CD4-positive, alpha-beta T cell treated with Interleukin-4 for 1 hour (primary cell): ENCODE results near the gene ABCA13.
"Not testable (repeated sequence)": the region's sequence is repeated elsewhere in the genome, so short reads cannot be mapped to it uniquely, and the experiment has no call there.

Experiments
- DNase-seq, 2 donors: peaks; one replicate each; pipeline ENCODE4 v3.0.0-alpha.2; 2020 to 2022

ABCA13 gene, protein sequence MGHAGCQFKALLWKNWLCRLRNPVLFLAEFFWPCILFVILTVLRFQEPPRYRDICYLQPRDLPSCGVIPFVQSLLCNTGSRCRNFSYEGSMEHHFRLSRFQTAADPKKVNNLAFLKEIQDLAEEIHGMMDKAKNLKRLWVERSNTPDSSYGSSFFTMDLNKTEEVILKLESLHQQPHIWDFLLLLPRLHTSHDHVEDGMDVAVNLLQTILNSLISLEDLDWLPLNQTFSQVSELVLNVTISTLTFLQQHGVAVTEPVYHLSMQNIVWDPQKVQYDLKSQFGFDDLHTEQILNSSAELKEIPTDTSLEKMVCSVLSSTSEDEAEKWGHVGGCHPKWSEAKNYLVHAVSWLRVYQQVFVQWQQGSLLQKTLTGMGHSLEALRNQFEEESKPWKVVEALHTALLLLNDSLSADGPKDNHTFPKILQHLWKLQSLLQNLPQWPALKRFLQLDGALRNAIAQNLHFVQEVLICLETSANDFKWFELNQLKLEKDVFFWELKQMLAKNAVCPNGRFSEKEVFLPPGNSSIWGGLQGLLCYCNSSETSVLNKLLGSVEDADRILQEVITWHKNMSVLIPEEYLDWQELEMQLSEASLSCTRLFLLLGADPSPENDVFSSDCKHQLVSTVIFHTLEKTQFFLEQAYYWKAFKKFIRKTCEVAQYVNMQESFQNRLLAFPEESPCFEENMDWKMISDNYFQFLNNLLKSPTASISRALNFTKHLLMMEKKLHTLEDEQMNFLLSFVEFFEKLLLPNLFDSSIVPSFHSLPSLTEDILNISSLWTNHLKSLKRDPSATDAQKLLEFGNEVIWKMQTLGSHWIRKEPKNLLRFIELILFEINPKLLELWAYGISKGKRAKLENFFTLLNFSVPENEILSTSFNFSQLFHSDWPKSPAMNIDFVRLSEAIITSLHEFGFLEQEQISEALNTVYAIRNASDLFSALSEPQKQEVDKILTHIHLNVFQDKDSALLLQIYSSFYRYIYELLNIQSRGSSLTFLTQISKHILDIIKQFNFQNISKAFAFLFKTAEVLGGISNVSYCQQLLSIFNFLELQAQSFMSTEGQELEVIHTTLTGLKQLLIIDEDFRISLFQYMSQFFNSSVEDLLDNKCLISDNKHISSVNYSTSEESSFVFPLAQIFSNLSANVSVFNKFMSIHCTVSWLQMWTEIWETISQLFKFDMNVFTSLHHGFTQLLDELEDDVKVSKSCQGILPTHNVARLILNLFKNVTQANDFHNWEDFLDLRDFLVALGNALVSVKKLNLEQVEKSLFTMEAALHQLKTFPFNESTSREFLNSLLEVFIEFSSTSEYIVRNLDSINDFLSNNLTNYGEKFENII (N-terminal part only)

DNA sequence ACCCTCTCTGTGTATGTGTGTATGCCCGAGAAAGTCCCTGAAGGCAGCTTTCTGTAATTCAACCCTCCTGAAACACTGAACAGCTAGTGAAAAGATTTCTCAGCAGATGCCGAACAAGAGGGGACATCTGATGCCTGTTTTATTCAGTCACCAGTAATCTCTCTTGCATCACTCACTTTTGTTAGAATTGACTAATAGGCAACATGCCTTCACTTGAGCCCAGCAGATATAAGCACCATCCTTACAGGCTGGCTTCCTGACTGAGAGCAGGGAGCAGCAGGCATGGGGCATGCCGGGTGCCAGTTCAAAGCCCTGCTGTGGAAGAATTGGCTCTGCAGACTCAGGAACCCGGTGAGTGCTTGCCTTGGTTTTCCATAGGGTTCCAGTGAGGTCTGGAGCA lies at the start of gene ABCA13:
Gene ABCA13, plus strand, starts transcription at position 257 of the 400 bp plus-strand sequence. Its CDS starts 26 bp downstream, at position 283.
- DNase-seq: no peak

DNA sequence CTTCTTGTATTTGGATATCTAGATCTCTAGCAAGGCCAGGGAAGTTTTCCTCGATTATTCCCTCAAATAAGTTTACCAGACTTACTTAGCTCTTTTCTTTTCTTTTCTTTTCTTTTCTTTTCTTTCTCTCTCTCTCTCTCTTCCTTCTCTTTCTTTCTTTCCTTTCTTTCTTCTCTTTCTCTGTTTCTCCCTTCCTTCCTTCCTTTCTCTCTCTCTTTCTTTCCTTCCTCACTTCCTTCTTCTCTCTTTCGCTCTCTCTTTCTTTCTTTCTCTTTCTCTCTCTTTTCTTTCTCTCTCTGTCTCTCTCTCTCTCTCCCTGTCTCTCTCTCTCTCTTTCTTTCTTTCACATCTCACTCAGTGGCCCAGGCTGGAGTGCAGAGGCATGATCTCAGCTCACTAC lies 45.2 kb upstream of the ABCA13 start:
- DNase-seq: no peak

DNA sequence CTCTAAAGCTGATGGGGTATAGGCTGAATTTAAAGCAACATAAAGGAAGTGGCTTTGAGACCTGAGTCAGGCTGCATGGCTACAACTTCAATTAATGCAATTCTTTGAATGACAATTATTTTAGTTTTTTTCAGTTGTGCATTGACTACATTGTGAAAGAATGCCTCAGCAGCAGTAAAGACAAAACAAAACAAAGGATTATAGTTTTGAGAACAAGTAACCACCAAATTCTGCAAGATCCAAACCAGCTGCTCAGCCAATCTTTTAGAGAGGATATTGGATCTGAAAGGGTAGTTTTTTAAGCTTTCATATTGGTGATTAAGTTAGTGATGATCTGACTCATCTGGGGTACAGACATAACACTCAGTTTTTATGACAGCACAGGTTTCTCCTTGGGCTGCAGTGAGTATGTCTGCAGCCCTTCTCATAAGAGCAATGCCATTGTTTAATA lies 40.6 kb upstream of the ABCA13 start:
- DNase-seq: no peak

DNA sequence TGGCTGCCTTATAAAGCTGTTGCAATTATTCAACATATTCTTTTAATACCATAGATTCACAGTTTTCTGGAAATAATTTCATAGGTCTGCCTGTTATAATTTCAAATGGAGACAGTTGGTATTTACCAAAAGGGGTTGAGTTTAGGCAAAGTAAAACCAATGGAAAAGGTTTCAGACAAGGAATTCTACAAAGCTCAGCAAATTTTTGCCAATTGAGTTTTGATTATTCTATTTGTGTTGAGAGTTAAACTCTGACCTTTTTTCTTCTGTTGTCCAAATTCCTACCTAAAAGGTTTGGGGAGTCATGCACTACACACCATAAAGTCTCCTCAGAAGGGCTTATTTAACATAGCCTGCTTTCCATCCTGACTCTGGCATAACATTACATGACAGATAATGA lies 38.5 kb upstream of the ABCA13 start:
- DNase-seq: no peak

DNA sequence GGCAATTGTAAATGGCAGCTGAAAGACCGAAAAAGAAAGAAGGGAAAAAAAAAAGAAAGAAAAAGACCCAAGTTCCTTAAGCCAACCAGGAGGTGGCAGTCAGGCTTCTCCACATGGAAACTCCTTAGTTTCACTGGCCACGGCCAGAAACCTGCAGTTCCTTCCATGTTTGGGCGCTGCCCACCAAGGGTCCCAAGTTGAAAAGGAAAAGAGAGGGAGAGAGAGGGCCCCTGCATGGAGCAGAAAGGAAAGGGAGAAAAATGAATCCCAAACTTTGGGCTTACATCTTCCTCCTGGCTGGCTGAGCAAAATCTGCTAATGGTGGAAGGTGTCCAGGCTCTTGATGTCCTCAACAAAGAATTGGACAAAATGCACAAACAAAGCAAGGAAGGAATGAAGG lies 31.8 kb upstream of the ABCA13 start:
- no peak for DNase-seq

DNA sequence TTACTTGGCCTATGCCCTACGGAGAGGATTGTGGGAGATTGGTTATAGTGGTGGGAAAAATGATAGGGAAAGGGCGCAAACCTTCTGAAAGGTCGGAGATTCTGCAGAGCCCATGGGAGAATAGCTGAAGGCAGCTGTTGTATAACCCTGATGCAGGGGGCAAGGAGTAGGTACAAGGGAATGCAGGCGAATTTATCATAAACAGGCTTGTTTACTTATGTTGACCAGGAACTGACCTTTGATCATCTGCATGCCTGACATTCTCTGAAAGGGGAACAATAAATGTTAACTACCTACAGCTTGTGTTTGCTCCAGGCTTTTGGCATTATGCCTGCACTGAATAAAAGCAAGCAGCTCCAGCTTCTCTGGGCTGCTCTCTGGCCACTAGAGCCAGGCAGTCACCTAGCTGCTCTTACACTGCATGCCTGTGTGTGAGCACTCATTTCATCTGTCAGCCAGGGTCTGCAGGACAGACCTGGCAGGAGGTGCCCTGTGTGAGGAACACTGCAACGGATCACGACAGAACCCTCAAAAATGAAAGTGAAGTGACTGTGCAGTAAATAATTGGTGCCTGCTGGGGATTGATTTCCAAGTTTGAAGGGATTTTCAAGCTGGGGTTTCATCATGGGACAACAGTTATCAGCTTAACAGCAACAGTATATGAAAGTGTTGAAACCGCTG lies 31.1 kb upstream of the ABCA13 start:
- no peak for DNase-seq

DNA sequence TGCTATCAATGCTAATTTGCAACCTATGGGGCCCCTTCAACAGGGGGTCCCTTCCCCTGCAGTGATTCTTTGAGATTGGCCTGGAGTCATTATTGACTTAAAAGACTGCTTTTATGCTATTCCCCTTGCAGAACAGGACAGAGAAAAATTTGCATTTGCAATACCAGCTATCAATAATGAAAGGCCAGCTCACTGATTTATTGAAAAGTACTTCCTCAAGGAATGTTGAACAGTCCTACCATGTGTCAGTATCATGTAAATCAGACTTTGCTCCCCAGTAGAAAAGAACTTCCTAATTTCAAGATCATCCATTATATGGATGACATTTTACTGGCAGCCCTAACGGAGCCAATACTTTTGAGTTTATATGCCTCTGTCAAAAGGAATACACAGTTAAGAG lies 29.7 kb upstream of the ABCA13 start:
- no peak for DNase-seq

DNA sequence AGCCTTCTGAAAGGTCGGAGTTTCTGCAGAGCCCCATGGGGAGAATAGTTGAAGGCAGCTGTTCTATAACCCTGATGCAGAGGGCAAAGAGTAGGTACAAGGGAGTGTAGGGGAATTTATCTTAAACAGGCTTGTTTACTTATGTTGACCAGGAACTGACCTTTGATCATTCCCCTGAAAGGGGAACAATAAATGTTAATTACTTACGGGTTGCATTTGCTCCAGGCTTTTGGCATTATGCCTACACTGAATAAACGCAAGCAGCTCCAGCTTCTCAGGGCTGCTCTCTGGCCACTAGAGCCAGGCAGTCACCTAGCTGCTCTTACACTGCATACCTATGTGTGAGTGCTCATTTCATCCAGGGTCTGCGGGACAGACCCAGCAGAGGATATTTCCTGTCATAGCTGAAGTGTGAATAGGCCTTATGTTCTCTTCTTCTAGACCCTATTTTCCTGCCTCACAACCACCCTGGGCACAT lies 26.9 kb upstream of the ABCA13 start:
- no peak for DNase-seq

DNA sequence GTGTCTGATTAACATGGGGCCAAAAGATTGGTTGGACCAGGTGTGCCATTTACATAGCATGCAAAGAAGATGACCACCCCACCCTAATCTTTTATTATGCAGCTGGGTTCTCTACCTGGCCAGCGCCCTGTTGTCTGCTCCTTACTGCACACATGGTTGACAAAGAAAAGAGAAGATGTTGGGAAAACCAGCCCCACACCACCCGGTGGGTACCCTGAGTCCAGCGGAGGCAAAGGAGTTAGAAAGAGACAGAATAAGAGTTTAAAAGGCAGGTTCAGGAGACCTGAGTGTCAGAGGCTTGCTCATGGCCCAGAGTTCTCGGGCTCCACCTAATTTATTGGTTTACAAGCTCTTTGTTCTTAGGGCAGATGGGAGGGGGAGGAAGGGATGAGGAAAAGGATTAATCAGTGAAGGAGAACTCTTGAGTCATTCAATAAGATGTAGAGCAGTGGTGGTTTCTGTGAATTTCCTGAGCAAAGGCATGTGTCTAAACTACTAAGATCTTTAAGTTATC lies 24.1 kb upstream of the ABCA13 start:
- no peak for DNase-seq

DNA sequence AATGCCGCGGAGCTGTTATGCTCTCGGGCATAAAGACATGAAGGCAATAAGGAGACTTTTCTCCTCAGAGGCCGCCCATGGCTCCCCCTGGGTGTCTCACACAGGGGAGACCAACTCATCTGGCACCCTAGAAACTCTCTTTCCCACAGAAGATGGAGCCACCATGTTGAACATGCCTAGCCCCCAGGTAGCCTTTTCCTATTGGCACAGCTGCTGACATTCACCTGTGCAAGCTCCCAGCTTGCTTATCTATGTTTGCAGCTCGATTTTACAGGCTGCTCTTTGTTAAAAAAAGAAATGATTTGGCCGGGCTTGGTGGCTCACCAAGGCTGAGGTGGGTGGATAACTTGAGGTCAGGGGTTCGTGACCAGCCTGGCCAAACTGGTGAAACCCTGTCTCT lies 23.6 kb upstream of the ABCA13 start:
- DNase-seq: not testable (repeated sequence)

DNA sequence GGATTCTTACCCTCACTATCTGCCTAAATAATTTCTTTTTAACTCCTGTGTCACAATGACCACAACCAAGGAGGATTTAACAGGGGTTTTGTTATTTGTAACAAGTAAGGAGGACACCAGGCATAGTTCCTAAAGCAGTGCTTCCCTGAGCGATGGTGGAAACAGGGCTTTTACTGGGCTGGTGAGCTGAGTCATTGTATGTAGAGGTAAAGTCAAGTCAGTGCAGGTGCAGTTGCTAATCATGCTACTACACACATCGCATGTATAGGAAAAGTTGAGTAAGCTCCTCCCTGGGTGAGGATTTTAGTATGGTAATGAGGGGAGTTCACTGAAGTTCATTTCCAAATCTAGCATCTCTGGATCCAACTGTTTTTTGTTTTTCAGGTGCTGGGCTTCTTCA lies 22.9 kb upstream of the ABCA13 start:
- no peak for DNase-seq

DNA sequence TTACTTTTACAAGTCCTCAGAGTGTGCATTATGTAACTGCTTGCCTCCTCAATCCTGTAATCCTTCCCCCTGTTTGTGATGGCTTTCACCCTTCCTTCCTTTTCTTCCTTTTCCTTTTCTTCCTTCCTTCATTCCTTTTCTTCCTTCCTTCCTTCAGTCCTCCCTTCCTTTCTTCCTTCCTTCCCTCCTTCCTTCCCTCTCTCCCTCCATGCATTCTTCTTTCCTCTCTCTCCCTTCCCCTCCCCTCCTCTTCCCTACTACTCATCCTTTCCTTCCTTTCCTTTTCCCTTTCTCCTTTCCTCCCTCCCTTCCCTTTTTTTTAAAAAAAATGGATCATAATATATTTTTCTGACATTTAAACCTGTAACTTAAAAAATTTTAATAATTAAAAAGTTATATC lies 22.2 kb upstream of the ABCA13 start:
- DNase-seq: no peak

DNA sequence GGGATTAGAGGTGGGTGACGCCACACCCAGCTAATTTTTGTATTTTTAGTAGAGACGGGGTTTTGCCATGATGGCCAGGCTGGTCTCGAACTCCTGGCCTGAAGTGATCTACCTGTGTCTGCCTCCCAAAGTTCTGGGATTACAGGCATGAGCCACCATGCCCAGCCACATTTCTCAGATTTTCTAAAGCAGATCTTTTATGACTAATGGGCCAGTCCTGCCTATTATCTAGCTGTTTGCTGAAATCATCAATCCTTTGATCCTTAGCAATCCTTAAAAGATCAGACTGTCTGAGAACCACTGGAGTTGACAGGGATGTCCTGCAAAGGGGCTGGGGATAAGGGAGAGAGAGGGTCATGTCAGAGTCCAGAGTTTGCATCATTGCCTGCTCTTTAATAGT lies 21.2 kb upstream of the ABCA13 start:
- no peak for DNase-seq

DNA sequence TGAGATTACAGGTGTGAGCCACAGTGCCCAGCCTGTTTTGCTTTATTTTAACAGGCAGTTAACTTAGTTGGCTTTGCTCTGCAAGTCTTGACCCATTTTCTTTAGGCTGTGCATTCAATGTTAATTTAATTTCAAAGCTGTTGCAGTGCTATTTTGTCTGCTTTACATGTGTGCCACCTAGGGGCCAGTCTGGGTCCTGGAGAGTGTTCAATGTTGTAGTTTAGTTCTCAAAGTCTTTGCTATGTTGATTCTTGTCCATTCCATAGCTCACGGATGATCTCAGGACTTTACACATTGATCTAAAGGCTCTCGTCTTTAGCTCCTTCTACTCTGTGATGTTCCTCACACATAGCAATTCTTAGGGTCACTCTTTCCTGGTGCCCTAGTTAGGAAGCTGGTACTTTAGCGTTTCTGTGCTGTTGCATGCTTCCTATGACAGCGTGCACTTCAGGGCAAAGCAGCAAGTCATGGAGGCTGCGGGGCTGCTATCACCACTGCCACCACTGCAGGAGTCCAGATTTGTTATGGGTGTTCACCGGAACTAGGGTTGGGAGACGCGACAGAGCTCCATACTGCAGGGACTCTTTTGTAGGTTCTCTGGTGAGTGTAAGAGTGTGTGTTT lies 16.4 kb upstream of the ABCA13 start:
- DNase-seq: peak; percentile 13 to 48

DNA sequence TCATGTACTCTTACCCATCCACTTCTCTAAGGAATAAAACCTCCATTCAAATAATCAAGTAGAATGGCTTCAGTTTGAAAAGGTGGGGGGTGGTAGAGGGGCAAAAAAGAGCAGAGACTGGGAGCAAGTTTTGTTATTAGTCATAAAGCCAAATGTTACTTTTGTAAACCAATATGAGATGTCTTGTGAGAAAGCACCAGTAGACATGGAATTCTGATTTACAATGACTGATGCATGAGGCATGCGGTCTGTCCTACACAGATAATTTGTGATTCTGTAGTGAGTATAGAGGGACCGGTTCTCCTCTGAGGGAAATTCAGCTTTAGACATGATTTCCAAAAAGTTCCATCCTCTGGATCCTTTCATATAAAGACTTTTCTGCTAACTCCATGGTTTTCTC lies 12.9 kb upstream of the ABCA13 start:
- DNase-seq: no peak

DNA sequence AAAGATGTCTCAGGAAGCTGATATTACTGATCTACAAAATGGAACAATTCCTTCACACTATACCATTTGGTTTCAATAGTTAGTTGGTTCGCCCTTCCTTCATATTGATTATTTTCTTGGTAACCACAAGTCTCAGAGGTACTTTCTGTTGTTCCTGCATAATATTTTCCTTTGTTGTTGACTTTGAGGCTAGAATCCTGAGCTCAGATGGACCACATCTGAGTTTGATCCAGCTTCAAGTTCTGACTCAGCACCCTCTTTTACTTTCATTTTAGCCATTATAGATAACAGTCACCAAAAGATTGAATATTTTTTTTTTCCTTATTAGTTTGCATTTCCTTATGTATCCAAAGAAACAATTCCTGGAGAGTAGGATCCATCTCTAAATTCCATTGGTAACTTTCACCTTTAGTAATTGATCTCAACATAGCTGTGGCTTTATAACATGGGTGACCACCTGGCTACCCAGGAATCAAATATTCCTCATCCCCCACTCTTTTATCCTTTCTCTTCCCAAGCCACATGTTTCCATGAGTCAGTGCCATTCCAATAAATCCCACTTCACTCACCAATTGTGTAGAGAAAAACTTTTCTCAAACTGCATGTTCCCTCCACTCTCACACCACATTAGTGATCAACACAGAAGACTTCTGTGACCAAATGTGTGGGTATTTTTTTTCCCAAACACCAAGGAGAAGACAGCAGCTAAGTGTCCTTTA lies 9.7 kb upstream of the ABCA13 start:
- no peak for DNase-seq

DNA sequence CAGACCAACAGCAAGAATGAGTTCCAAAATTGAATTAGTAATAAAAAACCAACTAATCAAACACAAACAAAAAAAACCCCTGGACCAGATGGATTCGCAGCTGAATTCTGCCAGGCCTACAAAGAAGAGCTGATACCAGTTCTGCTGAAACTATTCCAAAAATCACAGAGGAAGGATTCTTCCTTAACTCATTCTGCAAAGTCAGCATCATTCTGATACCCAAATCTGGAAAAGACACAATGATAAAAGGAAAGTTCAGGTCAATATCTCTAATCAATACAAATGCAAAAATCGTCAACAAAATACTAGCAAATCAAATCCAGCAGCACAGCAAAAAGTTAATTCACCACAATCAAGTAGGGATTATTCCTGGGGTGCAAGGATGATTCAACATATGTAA lies 6.1 kb upstream of the ABCA13 start:
- no peak for DNase-seq

DNA sequence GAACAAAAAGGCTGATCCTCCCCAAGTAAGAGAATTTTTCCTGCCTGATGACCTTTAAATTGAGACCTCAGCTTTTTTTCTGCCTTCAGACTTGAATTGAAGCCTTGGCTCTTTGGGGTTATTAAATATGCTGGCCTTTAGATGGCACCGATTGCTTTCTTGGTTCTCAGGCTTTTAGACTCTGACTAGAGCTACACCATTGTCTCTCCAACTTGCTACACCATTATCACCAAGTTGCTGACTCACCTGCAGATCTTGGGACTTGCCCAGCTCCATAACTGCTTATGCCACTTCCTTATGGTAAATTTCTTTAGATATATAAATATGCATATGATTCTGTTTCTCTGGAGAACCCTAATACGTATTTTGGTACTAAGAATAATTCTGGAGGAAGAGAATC lies 3.1 kb upstream of the ABCA13 start:
- DNase-seq: no peak

DNA sequence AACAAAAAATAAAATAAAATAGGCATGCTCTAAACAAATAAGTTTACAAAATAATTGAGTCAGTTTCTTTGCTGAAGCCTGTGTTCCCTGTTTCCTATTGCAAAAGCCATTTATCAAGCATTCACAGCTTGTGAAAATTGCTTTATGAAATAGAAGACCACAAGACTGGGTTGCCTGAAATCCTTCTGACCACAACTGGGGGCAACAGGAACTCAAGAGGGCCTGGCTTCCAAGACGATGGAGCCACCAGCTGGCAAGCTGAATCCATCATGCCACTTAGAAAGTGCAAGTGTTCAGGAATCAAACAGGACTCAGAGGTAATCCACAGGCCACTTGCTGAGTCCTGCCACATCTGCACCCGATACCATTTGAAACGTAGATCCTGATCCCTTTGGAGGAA lies 752 bp upstream of the ABCA13 start:
- DNase-seq: no peak

DNA sequence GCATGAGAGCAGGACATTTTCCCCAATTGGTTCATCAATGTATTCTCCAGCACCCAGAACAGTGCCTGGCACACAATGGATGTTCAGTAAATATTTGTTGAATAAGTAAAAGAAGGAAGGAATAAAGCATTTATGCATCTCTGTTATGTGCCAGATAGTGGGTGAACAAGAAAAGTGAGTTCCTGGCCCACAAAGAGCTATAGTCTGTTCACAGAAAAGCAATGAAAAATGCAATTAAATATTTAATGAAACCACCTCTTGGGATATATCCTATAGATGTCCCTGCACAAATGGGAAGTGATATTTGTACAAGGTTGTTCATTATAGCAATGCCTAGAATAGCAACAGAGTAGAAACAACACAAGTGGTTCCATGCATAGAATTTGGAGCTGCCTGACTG lies 2.1 kb downstream of the ABCA13 start:
- no peak for DNase-seq
